IPS DF 6.9 (cell line): ENCODE measurements around the gene LRRC56.

ENCODE experiments used
- DNase-seq: peaks from one replicate; pipeline ENCODE4 v3.0.0-alpha.2; 2013; ENCODE audit warnings: low read depth, low spot score
- H3K27ac ChIP-seq: one replicate; pipeline ENCODE4 v1.5.1; 2013; ENCODE audit warnings: low read length, control low read depth
- H3K27me3 ChIP-seq: 2 replicates; pipeline ENCODE4 v1.6.1; 2013; ENCODE audit warnings: mild to moderate bottlenecking, low read length; ENCODE audit not compliant: control insufficient read depth, insufficient read depth
- H3K36me3 ChIP-seq: 2 replicates; pipeline ENCODE4 v1.6.1; 2013; ENCODE audit warnings: low read length; ENCODE audit not compliant: control insufficient read depth, insufficient read depth
- H3K4me1 ChIP-seq: 2 replicates; pipeline ENCODE4 v1.6.1; 2013; ENCODE audit warnings: low read length; ENCODE audit not compliant: control insufficient read depth, insufficient read depth
- H3K4me3 ChIP-seq: 2 replicates; pipeline ENCODE4 v1.5.1; 2013; ENCODE audit warnings: mild to moderate bottlenecking, low read length
- H3K9me3 ChIP-seq: 2 replicates; pipeline ENCODE4 v1.6.1; 2013; ENCODE audit warnings: low read length, inconsistent platforms; ENCODE audit not compliant: control insufficient read depth, insufficient read depth
- whole genome bisulfite sequencing: extraction: QIAGEN DNeasy Blood & Tissue Kit; methylation state at CpG from one replicate; pipeline ENCODE4 v1.1.7; 2013; ENCODE audit warnings: mixed read lengths, missing lambda C conversion rate; ENCODE audit not compliant: insufficient read length, insufficient coverage; 5-methylcytosine and 5-hydroxymethylcytosine counted together

LRRC56 gene

DNA sequence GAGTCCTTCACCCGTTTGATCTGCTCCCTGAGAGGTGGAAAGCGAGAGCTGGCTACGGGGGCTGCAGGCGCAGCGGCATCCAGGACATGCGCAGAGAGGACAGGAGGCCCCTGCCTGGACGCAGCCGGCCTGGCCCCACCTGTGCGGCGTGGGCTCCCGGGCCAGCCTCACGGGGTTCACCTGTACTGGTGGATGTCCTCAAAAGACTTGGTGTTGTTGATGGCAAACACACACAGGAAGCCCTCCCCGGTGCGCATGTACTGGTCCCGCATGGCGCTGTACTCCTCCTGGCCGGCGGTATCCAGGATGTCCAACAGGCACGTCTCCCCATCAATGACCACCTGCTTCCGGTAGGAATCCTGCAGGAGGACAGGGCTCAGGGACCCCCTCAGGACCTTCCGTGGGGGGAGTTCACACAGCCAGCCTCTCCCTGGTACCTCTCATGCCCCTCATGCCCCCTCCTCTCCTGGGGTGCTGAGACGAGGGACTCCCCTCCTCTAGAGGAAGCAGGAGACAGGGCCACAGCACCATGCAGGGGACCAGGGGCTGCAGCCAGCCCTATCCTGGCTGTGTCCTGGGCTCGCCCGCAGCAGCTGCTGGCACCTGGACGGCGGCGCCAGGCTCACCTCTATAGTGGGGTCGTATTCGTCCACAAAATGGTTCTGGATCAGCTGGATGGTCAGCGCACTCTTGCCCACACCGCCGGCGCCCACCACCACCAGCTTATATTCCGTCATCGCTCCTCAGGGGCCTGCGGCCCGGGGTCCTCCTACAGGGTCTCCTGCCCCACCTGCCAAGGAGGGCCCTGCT, 3.5 kb upstream of the LRRC56 start:
- H3K36me3 ChIP-seq = peaks cover 12% of the 10 kb centered on the region; the same call in 1 of the 2 replicates
- H3K27me3 ChIP-seq = no peaks in the 10 kb centered on the region; the same call in 1 of the 2 replicates
- no CpG with 5 or more reads among the region's 37 CpGs for WGBS
- no peak for DNase-seq
- no peak overlapping the region for H3K27ac ChIP-seq
- no peak overlapping the region for H3K4me3 ChIP-seq
- no peaks in the 10 kb centered on the region for H3K9me3 ChIP-seq
- peaks cover 9% of the 10 kb centered on the region for H3K4me1 ChIP-seq

DNA sequence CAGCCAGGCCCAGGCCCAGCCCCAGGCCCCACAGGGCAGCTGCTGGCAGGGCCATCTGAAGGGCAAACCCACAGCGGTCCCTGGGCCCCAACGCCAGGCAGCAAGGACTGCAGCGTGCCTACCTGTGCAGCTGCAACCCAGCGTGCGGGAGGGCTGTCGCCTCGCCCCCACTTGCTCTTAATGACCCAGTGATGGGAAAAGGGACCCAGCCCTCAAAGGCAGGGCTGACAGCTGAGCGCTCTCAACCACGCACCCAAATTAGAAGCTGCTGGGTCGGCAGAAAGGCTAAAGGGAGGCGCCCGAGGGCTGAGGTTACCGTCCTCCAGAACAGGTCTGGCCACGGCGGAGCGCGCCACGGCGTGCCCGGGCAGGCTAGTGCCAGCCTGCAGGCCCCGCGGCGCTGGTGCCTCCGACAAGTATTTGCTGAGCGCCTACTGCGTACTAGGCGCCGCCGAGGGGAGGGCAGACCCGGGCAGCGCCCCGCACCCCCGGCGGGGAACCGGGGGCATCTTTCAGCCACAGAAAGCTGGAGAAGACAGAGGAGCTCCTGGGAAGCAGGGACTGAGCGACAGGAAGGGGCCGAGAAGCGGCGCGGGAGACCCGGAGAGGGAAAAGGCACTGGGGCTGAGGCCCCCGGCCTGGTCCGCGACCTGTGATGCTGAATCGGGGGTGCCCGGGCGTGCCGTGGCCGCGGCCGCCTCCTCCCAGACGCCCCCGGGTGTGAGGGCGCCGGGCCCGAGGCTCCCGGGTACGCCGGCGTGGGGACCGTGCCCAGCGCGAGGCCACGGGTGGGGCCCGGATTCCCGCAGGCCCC, 2.7 kb upstream of the LRRC56 start:
- no peak for DNase-seq
- no peaks in the 10 kb centered on the region for H3K9me3 ChIP-seq
- H3K27me3 ChIP-seq = no peaks in the 10 kb centered on the region; the same call in 1 of the 2 replicates
- WGBS = no CpG with 5 or more reads among the region's 66 CpGs
- no peak overlapping the region for H3K27ac ChIP-seq
- H3K4me3 ChIP-seq = peak overlapping the region; percentile 77
- H3K4me1 ChIP-seq = peaks cover 9% of the 10 kb centered on the region
- peaks cover 12% of the 10 kb centered on the region; the same call in 1 of the 2 replicates for H3K36me3 ChIP-seq

DNA sequence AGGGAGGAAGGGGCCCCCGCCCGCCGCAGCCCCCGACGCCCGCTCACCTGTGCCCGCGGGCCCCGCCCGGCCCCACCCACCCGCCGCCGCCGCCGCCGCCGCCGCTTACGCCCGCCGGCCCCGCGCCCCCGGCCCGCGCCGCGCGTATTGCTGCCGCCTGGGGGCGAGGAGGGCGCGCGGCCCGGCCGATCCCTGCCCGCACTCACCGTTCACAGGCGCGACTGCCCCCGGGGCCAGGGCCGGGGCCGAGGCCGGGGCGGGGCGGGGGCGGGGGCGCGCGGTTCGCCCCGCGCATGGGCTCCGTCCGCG, 2.2 kb upstream of the LRRC56 start:
- Histone ChIP-seq H3K36me3 (peaks cover 12% of the 10 kb centered on the region; the same call in 1 of the 2 replicates), H3K27me3 (no peaks in the 10 kb centered on the region; the same call in 1 of the 2 replicates), H3K4me3 (peak overlapping the region; percentile 77; the same call in 1 of the 2 replicates), H3K27ac (no peak overlapping the region), H3K4me1 (peaks cover 9% of the 10 kb centered on the region), H3K9me3 (no peaks in the 10 kb centered on the region)
- DNase-seq = no peak
- no CpG with 5 or more reads among the region's 56 CpGs for WGBS

DNA sequence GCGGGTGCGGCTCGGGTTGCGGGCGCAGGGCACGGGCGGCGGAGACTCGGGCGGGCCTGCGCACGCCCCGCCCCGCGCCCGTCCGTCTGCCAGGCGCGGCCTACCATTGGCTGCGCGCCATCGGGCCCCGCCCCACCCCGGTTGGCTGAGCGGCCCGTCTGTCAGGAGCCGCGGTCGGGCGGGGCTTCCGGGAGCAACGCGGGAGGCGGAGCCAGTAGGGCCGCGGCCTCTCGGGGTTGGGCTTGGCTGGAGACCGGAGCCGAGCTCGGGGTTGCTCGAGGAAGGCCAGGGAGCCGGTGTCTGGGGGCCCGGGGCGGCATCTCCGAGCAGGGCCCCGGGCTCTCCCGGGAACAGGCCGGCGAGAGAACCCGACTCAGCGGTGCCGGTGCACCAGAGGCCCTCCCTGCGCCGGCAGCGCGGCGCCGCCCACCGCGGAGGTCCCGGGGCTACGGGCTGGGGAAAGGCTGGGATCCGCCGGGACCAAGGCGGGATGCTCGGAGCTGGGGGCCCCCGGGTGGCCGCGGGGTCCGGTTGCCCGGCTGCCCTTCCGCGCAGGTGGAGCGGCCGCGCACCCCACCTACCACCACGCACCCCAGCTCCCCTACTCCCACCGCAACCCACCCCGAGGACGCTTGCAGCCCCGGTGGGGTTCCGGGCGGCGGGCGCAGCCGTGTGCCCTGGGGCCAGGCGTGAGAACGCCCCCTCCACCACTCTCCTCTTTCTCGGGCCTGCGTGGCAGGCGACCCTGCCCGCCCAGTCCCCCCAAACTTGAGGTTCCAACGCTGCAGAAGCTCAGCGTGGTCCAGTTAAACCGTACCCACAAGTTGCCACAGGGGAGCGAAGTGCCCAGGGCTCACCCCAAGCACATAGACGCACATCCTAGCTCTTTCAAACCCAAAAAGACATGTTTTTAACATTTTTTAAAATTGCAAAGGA, 1.5 kb upstream of the LRRC56 start, which contains the start of gene HRAS:
TSS of gene HRAS (minus strand) at position 58 of the 936 bp plus-strand sequence.
- H3K27ac ChIP-seq = no peak within 1 kb of the TSS
- DNase-seq = peak; percentile 64
- no CpG with 5 or more reads among the region's 97 CpGs for WGBS
- peaks cover 12% of the 10 kb centered on the region; the same call in 1 of the 2 replicates for H3K36me3 ChIP-seq
- no peaks in the 10 kb centered on the region; the same call in 1 of the 2 replicates for H3K27me3 ChIP-seq
- H3K4me1 ChIP-seq = peaks cover 9% of the 10 kb centered on the region
- H3K4me3 ChIP-seq = peak within 1 kb of the TSS; percentile 77
- no peaks in the 10 kb centered on the region for H3K9me3 ChIP-seq

DNA sequence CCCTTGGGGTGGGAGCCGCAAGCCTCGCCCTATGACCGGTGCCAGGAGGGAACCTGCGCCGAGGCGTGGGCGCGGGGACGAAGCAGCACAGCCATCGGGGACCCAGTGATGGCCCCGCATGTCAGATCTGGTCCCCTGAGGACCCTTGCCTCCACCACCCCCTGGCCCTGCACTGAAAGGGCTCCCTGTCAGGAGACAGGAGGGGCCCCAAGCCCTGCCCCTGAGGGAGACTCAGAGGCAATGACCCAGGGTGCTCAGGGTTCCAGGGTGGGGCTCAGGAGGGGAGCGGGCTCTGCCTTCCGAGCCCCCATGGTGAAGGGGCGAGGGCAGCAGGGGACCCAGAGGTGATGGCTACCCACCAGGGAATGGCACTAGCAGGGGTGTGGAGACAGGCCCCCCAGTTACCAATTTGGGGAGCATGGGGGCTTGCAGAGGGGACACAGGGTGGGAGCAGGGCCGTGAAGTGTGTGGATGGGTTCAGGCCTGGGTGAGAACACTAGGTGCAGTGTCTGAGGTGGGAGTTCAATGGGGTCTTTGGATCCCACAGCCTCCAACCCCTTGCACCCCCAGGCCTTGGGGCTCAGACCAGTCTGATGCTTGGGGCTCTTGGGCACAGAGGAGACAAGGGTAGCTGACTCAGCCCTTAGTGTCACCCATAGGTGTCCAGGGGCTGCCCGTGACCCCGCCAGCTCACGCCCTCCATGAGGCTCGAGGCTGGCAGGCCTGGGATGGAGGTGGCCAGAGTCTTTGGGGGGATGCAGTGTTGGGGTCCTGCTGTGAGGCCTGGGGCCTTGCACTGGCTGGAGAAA, 499 bp downstream of the LRRC56 start:
- H3K36me3 ChIP-seq = peaks cover 3% of the 10 kb centered on the region; the same call in 1 of the 2 replicates
- no CpG with 5 or more reads among the region's 19 CpGs for WGBS
- peak overlapping the region; percentile 41; the same call in 1 of the 2 replicates for H3K4me3 ChIP-seq
- no peak for DNase-seq
- H3K27me3 ChIP-seq = no peaks in the 10 kb centered on the region; the same call in 1 of the 2 replicates
- H3K27ac ChIP-seq = no peak overlapping the region
- peaks cover 9% of the 10 kb centered on the region for H3K4me1 ChIP-seq
- no peaks in the 10 kb centered on the region for H3K9me3 ChIP-seq

DNA sequence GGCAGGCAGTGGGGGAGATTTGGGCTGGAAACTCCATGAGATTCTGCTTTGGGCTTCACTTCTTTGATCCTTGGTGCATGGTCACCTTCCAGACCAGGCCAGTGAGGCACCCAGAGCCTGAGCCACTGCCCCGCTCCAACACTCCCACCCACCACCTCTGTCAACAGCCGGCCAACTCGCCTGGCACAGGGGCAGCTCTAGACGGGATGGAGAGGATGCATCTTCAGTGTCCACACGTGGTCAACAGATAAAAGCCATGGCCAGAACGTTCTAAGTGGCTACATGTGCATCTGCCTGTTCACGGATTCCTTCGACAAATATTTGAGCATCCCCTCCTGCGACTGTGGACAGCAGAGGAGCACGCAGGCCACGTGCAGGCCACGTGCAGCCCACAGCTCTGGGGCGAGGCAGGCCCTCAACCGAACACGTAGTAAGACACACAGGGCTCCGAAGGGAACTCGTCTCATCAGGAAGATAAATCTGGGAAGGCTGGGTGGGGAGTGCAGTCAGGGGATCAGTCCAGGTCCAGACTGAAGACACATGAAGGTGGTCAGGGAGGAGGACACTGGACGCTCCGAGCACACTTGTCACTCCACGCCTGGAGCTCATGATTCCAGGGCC, 1.2 kb downstream of the LRRC56 start:
- Histone ChIP-seq H3K9me3 (no peaks in the 10 kb centered on the region), H3K4me3 (no peak overlapping the region), H3K27ac (no peak overlapping the region), H3K27me3 (no peaks in the 10 kb centered on the region; the same call in 1 of the 2 replicates), H3K4me1 (peaks cover 9% of the 10 kb centered on the region), H3K36me3 (no peaks in the 10 kb centered on the region; the same call in 1 of the 2 replicates)
- no CpG with 5 or more reads among the region's 20 CpGs for WGBS
- DNase-seq = no peak

DNA sequence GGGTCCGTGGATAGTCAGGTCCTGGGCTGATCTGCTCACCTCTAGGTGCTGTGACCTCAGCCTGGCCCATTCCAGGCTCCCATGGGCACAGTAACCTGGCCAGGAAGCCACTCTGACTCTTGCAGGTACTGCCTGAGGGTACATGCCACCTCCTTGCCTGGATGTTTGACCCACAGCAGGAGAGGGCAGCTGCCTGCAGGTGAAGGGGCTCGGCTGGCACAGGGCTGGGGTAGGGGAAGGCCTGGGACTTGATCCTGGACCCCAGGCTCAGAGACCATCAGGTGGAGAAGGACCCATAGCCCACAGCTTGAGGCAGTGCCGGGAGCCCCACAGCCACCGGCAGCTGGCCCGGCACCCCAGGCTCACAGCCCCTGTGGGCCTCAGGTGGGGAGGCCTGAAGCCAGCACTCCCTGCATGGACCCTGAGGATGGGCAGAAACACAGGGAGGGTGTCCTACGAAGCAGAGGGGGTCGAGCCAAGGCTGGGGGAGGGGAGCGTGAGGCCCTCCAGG, 2.7 kb downstream of the LRRC56 start:
- no peak for DNase-seq
- no CpG with 5 or more reads among the region's 8 CpGs for WGBS
- Histone ChIP-seq H3K4me3 (no peak overlapping the region), H3K9me3 (no peaks in the 10 kb centered on the region), H3K4me1 (peaks cover 9% of the 10 kb centered on the region), H3K27me3 (no peaks in the 10 kb centered on the region; the same call in 1 of the 2 replicates), H3K36me3 (no peaks in the 10 kb centered on the region; the same call in 1 of the 2 replicates), H3K27ac (no peak overlapping the region)

DNA sequence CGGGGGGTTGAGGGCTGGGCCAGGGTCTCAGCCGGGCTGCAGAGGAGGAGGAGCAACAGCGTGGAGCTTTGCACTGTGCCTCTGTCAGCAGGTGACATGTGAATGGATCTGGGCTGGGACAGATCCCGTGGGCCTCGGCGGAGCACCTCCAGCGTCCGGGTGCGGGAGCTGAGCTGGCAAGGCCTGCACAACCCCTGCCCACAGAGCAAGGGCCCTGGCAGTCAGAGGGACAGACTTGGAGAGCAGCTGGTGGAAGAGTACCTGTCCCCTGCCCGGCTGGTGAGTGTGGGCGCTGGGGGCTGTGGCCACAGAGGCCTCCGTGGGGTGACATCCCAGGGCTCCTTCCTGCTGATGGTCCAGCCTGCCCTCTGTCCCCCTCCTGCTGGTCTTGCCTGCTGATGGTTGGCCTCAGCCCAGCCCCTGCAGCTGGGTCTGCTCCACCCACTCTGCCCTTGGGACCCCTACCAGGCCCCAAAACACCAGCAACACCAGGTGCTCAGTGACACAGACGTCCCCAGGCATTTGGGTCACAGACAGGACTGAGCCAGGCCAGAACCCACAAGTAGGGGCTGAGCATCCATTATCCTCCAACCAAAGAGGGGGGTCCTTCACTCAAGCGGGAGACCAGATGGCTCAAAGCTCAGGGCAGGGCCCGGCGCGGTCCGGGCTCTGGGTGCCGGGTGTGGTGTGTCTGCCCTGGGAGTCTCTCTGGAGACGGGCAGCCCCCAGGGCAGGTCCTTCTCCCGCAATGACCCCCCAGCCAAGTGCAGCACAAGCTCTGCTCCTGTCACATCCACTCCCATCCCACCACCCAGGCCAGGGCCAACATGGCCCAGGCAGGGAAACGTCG, 3.5 kb downstream of the LRRC56 start:
- no CpG with 5 or more reads among the region's 23 CpGs for WGBS

More for the DNA sequence above, 3.5 kb downstream of the LRRC56 start:
- Histone ChIP-seq H3K27me3 (no peaks in the 10 kb centered on the region; the same call in 1 of the 2 replicates), H3K4me3 (no peak overlapping the region), H3K27ac (no peak overlapping the region), H3K9me3 (no peaks in the 10 kb centered on the region), H3K36me3 (no peaks in the 10 kb centered on the region; the same call in 1 of the 2 replicates), H3K4me1 (peaks cover 9% of the 10 kb centered on the region)
- no peak for DNase-seq
